NCI-H526 treated with DMSO at 0.1 percent for 48 hours (cell line): ENCODE data around the gene RACGAP1.
A peak's percentile ranks its signal among the peaks of the same experiment; 100 is the strongest.

Source experiments
- DNase-seq: peaks from one replicate; lab custom pipeline; 2025; lab: John Stamatoyannopoulos, UW

Gene RACGAP1

GRCh38 chr12:49941556-49942511 lies 83.5 kb downstream of the RACGAP1 start:
- peak; percentile 12 for DNase-seq

GRCh38 chr12:49939707-49940106 lies 85.6 kb downstream of the RACGAP1 start:
- no peak for DNase-seq

GRCh38 chr12:49939307-49939706 lies 86.0 kb downstream of the RACGAP1 start:
- no peak for DNase-seq
